GM21447 (cell line): ENCODE results near the gene MACROH2A1.

Source experiments
- ATAC-seq: cut with Tn5 transposase; IDR thresholded peaks from one replicate; pipeline ENCODE4 v1.9.1; 2021; ENCODE audit not compliant: unreplicated experiment

MACROH2A1 gene

GRCh38 chr5:135357685-135358084 is 41.3 kb downstream of the MACROH2A1 start:
- no peak for ATAC-seq

- no peak for ATAC-seq
Measured at GRCh38 chr5:135356522-135357318, 42.3 kb downstream of the MACROH2A1 start.

DNA sequence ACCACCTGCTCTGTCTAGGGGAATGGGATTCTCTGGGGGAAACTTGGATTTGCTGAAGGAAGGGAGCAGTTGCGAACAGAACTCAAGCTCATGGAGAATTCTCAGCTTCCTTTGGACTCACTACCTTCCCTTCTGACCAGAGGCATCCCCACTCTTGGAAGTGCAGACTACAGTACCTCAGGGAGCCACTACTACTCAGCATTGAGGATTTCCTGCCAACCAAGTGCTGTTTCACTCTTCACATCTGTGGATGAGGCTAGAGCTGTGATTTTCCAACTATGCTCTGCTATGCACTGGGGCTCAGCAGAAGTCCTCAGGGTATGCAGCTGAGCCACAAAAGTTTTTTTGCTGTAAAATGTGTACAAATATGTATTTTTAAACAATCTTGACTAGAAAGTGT is 43.9 kb downstream of the MACROH2A1 start:
- no peak for ATAC-seq

DNA sequence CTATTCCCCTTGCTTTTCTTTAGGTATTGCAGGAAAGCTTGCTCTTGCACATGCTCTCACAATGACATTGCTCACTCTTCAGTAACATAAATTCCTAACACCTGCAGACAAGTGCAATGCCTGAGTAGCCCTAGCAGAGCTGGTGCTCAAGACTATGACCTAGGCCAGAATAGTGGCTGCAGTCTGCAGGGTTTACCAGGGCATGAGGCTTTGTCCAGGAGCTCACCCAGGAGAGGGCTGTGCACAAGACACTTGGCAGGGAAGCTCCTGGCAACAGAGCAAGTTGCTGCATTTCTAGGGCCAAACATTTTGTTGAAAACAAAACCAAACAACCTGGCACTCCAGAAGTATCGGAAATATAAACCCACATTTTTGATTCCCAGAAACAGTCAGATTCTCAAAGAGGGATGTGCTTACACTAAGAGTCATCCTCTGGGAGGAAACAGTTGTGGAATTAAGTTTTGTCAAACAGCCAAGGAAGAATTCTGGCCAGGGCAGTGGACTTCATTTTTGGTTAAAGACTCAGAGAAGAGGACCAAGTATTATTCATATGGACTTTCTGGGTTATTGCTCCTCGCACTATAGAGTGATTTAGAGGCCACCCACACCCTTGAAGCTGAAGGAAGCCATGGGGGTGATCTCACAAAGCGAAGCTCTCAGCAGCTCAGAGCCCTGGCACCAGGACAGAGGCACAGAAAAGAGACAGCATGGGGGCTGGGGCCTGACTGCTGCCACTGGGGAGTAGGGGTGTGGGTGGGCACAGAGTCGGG is 44.9 kb downstream of the MACROH2A1 start:
- ATAC-seq: no peak

DNA sequence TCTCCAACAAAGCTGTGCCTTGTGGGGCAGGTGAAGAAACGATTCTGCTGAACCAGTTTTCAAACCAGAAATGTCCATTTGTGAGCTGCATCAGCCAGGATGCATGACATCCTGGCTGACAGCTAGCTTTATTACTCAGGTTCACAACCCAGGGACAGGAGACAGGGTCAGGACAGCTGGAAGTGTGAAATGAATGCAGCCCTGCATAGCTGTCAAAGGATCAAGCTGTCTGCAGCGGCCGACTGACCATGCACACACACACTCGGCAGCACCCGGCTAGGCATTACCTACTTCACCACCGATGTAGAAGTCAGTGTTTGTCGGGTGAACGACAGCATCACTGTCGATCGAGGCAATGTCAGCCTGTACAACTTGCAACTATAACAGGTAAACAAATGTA is 48.5 kb downstream of the MACROH2A1 start:
- ATAC-seq: no peak

DNA sequence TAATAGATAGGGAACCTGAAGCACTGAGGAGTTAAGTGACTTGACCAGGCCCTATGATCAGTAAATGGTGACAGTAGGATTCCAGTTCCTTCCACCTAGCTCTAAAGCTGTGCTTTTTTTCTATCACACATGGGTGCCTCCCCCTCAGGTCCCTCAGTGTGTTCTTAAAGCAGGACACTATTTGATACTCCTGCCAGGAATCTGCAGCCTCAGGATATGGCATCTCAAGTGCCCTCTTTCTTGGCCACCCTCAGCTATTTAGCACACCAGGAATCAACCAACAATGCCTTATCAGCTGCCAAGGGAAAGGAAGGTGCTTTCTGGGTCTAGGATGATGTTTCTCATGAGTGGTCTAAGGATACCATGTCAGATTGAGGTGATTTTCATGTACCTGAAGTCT is 49.1 kb downstream of the MACROH2A1 start:
- ATAC-seq: no peak

DNA sequence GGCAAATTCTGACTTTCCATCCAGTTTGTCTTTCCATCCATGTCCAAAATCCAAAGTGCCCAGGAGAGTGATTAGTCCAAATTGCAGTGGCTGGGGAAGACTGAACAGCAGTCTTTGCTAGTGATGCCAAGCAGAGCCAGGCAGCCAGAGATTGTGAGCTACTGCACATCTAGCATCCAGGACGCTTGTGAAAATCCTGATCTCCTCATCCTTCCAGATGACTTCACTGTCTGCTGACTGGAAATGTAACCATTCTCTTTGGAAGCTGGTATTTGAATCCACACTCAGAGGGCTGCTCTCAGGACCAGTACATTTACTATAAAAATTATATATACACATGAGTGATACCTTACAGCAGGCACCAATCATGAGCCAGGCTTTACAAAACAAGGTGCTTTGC is 49.6 kb downstream of the MACROH2A1 start:
- no peak for ATAC-seq

GRCh38 chr5:135348918-135349317 is 50.1 kb downstream of the MACROH2A1 start:
- ATAC-seq: no peak

DNA sequence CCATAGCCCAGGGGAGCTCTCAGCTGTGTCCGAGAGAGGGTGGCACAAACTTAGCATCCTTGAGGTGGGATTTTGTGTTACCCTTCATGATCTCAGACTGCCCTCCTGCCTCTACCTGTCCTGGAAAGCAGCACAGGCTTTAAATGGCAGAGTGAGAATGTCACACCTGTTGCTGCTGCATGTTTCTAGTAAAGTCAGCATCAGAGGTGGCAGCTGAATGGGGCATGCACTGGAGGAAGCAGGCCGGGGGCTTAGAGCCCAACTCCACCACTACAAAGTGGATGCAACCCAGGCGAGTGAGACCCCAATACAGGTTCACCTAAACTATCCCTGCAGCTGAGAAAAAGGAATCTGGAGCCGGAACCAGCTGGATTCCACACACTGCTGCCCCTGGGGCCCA is 51.6 kb downstream of the MACROH2A1 start:
- no peak for ATAC-seq

GRCh38 chr5:135345956-135346731 is 52.9 kb downstream of the MACROH2A1 start:
- no peak for ATAC-seq

GRCh38 chr5:135344349-135344748 is 54.7 kb downstream of the MACROH2A1 start:
- ATAC-seq: no peak

- no peak for ATAC-seq
Measured at GRCh38 chr5:135343413-135343812, 55.6 kb downstream of the MACROH2A1 start.

DNA sequence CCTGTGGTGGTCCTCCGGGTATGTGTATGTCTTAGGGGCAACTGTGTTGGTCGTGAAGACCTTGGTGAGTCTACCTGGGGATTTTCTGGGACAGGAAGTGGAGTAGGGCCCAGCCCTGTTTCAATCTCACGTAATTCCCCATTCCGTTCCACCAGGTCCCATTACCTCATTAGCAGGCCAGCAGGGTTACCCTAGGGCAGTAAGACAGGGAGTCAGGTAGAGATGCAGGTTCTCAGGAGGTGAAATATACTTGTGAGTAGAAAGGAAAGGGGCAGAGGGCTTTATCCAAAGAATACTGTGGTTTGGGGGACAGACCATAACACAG is 56.5 kb downstream of the MACROH2A1 start:
- ATAC-seq: no peak

GRCh38 chr5:135341696-135342550 is 57.1 kb downstream of the MACROH2A1 start:
- no peak for ATAC-seq

GRCh38 chr5:135341016-135341666 is 57.9 kb downstream of the MACROH2A1 start:
- ATAC-seq: no peak

GRCh38 chr5:135340568-135340967 is 58.5 kb downstream of the MACROH2A1 start:
- ATAC-seq: no peak

- no peak for ATAC-seq
Measured at GRCh38 chr5:135339623-135340022, 59.4 kb downstream of the MACROH2A1 start.

- ATAC-seq: no peak
Measured at GRCh38 chr5:135339189-135339588, 59.8 kb downstream of the MACROH2A1 start.

DNA sequence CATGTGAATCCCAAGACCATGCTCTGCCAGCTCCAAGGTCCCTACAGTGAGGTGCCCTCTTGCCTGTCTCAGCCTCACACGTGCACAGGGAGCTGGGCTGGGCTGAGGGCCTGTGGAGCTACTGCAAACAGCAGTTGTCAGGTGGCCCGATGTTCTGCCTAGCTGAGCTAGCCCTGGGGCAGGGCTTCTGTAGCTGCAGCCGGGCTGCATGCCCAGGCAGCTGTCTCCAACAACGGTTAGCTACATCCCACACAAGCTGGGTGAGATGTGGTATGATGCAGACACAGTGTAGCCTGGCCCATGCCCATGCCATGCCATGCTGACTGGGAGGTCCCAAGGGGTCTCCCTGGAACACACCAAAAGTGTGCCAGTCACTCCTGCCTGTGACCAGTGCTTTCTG is 62.0 kb downstream of the MACROH2A1 start:
- no peak for ATAC-seq
